ENCODE data around the gene NNMT.

DNA sequence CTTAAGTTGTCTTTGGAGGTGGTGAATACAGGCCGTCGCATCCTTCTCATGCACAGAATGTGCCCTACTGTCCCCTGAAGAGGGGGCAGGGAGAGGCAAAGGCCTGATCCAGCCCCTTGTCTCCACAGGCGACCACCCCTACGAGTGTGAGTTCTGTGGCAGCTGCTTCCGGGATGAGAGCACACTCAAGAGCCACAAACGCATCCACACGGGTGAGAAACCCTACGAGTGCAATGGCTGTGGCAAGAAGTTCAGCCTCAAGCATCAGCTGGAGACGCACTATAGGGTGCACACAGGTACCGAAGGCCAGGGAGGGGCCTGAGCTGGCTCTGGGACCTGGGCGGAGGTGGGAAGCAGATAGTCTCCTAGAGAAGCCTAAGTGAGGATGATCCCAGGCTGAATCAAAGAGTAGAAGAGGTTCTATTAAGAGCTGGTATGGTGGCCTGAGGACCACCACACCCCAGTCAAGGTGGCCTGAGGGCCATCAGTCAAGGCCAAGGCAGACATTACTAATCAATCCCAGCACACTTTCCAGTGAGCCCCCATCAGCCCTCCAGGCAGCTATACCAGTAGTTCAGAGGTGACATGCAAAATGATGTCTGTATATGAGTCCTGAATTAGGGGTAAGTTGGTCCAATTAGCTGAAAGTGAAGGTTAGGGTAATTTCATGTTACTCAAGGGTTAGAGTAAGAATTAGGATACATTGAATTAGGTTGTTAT, 49.0 kb upstream of the NNMT start:
- no peak for TF ChIP-seq EZH2 (IDR thresholded peaks at IDR 0.05; ENCODE audit: borderline replicate concordance, low read depth, low read length, severe bottlenecking)
- TF ChIP-seq, protein P1, sequence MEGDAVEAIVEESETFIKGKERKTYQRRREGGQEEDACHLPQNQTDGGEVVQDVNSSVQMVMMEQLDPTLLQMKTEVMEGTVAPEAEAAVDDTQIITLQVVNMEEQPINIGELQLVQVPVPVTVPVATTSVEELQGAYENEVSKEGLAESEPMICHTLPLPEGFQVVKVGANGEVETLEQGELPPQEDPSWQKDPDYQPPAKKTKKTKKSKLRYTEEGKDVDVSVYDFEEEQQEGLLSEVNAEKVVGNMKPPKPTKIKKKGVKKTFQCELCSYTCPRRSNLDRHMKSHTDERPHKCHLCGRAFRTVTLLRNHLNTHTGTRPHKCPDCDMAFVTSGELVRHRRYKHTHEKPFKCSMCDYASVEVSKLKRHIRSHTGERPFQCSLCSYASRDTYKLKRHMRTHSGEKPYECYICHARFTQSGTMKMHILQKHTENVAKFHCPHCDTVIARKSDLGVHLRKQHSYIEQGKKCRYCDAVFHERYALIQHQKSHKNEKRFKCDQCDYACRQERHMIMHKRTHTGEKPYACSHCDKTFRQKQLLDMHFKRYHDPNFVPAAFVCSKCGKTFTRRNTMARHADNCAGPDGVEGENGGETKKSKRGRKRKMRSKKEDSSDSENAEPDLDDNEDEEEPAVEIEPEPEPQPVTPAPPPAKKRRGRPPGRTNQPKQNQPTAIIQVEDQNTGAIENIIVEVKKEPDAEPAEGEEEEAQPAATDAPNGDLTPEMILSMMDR (IDR thresholded peaks at IDR 0.05; ENCODE audit: extremely low read depth in 1 of 2, insufficient read depth in 1 of 2, low read depth in 1 of 2, low read length in 2 of 2): no peak
- no peak for TF ChIP-seq MYC (IDR thresholded peaks at IDR 0.05; ENCODE audit: low read depth, low read length)
- no peak for TF ChIP-seq POLR2AphosphoS5 (IDR thresholded peaks at IDR 0.05; ENCODE audit: insufficient read depth, low read depth, low read length)

Measured in endothelial cell of umbilical vein (primary cell).